Mesenchymal stem cell (in vitro differentiated cells and primary cell): Measurements from ENCODE around the gene CAVIN1.

Source experiments
- DNase-seq: peaks from one replicate; pipeline ENCODE4 v3.0.0-alpha.2; 2013
- H2AFZ ChIP-seq: one replicate; pipeline ENCODE4 v1.6.1; 2013; ENCODE audit warnings: low read depth, mild to moderate bottlenecking, control low read depth, inconsistent platforms, low read length, moderate library complexity
- H2AK5ac ChIP-seq: 2 replicates; pipeline ENCODE4 v1.6.1; 2013; ENCODE audit warnings: low read length, moderate library complexity, mild to moderate bottlenecking, inconsistent platforms; ENCODE audit not compliant: severe bottlenecking
- H2BK120ac ChIP-seq: one replicate; pipeline ENCODE4 v1.6.1; 2013; ENCODE audit warnings: low read depth, mild to moderate bottlenecking, inconsistent platforms, low read length, moderate library complexity
- H2BK12ac ChIP-seq, 2 experiments: one replicate each; pipeline ENCODE4 v1.6.1; 2013; ENCODE audit warnings: inconsistent platforms in 2 of 2, low read length in 2 of 2, mild to moderate bottlenecking in 2 of 2, moderate library complexity in 2 of 2, control low read depth in 1 of 2
- H2BK15ac ChIP-seq: one replicate; pipeline ENCODE4 v1.6.1; 2013; ENCODE audit warnings: mild to moderate bottlenecking, low read depth, inconsistent platforms; ENCODE audit not compliant: poor library complexity, severe bottlenecking
- H2BK5ac ChIP-seq: 2 replicates; pipeline ENCODE4 v1.6.1; 2013; ENCODE audit warnings: low read depth, mild to moderate bottlenecking, low read length, control low read depth, inconsistent platforms; ENCODE audit not compliant: poor library complexity, severe bottlenecking
- H3K14ac ChIP-seq, 2 experiments: one replicate each; pipeline ENCODE4 v1.6.1; 2013; ENCODE audit warnings: inconsistent platforms in 2 of 2, low read length in 2 of 2, control low read depth in 1 of 2, mild to moderate bottlenecking in 1 of 2, moderate library complexity in 1 of 2
- H3K18ac ChIP-seq, 2 experiments: one replicate each; pipeline ENCODE4 v1.6.1; 2013; ENCODE audit warnings: inconsistent platforms in 2 of 2, low read length in 2 of 2, control low read depth in 1 of 2, low read depth in 1 of 2, mild to moderate bottlenecking in 1 of 2
- H3K23ac ChIP-seq, 2 experiments: one replicate each; pipeline ENCODE4 v1.6.1; 2013; ENCODE audit warnings: inconsistent platforms in 2 of 2, low read length in 2 of 2, mild to moderate bottlenecking in 2 of 2, moderate library complexity in 2 of 2, control low read depth in 1 of 2
- H3K27ac ChIP-seq: 2 replicates; pipeline ENCODE4 v1.5.1; 2013; ENCODE audit warnings: mild to moderate bottlenecking, moderate library complexity, low read length, control low read depth, inconsistent platforms; ENCODE audit not compliant: poor library complexity, severe bottlenecking
- H3K27me3 ChIP-seq, 2 experiments: 2 replicates each; pipeline versions ENCODE4 v1.6.1 to v1.7.0; 2013; ENCODE audit warnings: low read length in 2 of 2, mild to moderate bottlenecking in 2 of 2, moderate library complexity in 2 of 2, control low read depth in 1 of 2, inconsistent platforms in 1 of 2; ENCODE audit not compliant: control insufficient read depth in 1 of 2, insufficient read depth in 1 of 2
- H3K36me3 ChIP-seq, 2 experiments: 2 replicates each; pipeline versions ENCODE4 v1.6.1 to v1.7.0; 2013; ENCODE audit warnings: low read length in 2 of 2, control low read depth in 1 of 2, inconsistent platforms in 1 of 2, low read depth in 1 of 2, mild to moderate bottlenecking in 1 of 2; ENCODE audit not compliant: insufficient read depth in 2 of 2, control insufficient read depth in 1 of 2
- H3K4ac ChIP-seq, 2 experiments: one replicate each; pipeline ENCODE4 v1.6.1; 2013; ENCODE audit warnings: inconsistent platforms in 2 of 2, low read length in 2 of 2, mild to moderate bottlenecking in 2 of 2, moderate library complexity in 2 of 2, control low read depth in 1 of 2, low read depth in 1 of 2
- H3K4me1 ChIP-seq: 2 replicates; pipeline ENCODE4 v1.6.1; 2013; ENCODE audit warnings: low read depth, low read length, control low read depth; ENCODE audit not compliant: control insufficient read depth, insufficient read depth
- H3K4me2 ChIP-seq: 2 replicates; pipeline ENCODE4 v1.6.1; 2013; ENCODE audit warnings: low read length, mild to moderate bottlenecking, inconsistent platforms; ENCODE audit not compliant: poor library complexity, severe bottlenecking
- H3K4me3 ChIP-seq, 2 experiments: 2 replicates each; pipeline versions ENCODE4 v1.5.1 to v1.7.0; 2013; ENCODE audit warnings: low read length in 2 of 2, mild to moderate bottlenecking in 2 of 2, control low read depth in 1 of 2, low read depth in 1 of 2; ENCODE audit not compliant: insufficient read depth in 1 of 2
- H3K79me1 ChIP-seq: replicated peaks from 2 replicates; pipeline ENCODE4 v1.6.1; 2013; ENCODE audit warnings: mild to moderate bottlenecking, control low read depth, low read length, inconsistent platforms; ENCODE audit not compliant: poor library complexity, severe bottlenecking
- H3K9ac ChIP-seq: 2 replicates; pipeline ENCODE4 v1.7.0; 2013; ENCODE audit warnings: mild to moderate bottlenecking, low read length, moderate library complexity
- H3K9me3 ChIP-seq: 2 replicates; pipeline ENCODE4 v1.7.0; 2013; ENCODE audit warnings: mild to moderate bottlenecking, low read length; ENCODE audit not compliant: control insufficient read depth
- H4K8ac ChIP-seq: one replicate; pipeline ENCODE4 v1.6.1; 2013; ENCODE audit warnings: inconsistent platforms, mild to moderate bottlenecking, low read length, moderate library complexity
- H4K91ac ChIP-seq: one replicate; pipeline ENCODE4 v1.6.1; 2013; ENCODE audit warnings: mild to moderate bottlenecking, low read length, inconsistent platforms
- WGBS: methylation state at CpG from one replicate; pipeline ENCODE4 v1.1.7; 2013; ENCODE audit warnings: mixed read lengths; 5-methylcytosine and 5-hydroxymethylcytosine counted together

Gene CAVIN1

DNA sequence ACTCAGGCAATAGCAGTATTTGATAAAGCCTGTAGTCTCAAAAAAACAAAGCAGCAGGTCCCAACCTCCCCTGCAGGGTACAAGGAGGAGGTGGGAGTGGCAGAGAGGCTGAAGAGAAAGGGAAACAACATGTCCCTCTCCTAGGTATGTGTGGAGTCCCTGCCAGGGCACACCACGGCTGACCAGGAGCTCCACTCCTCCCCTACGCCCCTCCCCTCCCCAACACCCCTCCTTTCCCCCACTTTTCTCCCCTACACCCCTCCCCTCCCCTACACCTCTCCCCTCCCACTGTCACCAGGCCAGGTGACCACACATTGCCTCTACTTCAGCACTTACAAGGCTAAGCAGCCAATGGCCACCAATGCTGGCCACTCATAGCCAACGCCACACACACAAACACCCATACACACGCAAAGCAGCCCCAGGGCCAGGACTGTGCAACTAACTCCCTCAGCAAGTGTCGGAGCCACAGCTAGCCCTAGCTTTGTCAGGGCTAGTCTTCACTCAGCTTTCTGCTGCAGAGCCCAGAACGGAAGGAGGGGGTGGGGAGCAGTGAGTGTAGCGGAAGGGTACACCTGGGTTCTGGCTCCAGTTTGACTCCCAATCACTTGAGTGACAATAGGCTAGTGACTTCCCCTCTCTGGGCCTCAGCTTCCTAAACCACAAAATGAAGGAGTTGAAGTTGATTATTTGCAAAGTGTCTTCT, 8.2 kb downstream of the CAVIN1 start:
- WGBS: 86% methylated on average over 7 of the region's 7 CpGs
- Histone ChIP-seq H2AK5ac (peak overlapping the region; percentile 50), H3K9me3 (no peaks in the 10 kb centered on the region)

DNA sequence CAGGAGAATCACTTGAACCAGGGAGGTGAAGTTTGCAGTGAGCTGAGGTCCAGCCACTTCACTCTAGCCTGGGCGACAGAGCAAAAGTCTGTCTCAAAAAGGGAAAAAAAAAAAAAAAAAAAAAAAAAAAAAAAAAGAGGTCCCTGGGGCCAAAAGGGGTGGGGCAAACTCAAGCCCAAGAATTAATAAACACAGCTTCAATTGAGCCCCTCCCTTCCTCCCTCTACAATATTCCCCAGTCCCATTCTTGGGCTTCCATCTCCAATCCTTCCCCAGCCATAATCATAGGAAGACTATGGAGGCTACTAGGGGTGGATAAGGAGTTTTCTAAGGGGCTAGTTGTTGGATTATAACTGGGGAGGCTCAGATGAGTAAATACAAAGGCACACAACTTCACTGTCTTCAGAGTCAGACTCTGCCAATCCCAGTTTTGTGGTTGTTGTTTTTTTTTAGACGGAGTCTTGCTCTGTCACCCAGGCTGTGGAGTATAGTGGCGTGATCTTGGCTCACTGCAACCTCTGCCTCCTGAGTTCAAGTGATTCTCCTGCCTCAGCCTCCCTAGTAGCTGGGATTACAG, 9.5 kb downstream of the CAVIN1 start:
- Histone ChIP-seq H2BK120ac (no peak overlapping the region), H3K9me3 (no peaks in the 10 kb centered on the region), H3K36me3 (peaks cover 13 to 24% of the 10 kb centered on the region in 2 experiments), H3K27ac (no peak overlapping the region), H2BK5ac (no peak overlapping the region), H3K14ac (no peak overlapping the region), H2AK5ac (no peak overlapping the region), H3K9ac (peak overlapping the region; percentile 22), H2BK12ac (no peak overlapping the region), H4K8ac (no peak overlapping the region), H3K4me1 (peaks cover 25% of the 10 kb centered on the region), H3K4ac (no peak overlapping the region), H3K79me1 (peaks cover 4% of the 10 kb centered on the region), H3K23ac (no peak overlapping the region), H2BK15ac (no peak overlapping the region), H2AFZ (no peak overlapping the region), H3K4me3 (no peak overlapping the region), H3K4me2 (no peak overlapping the region), H4K91ac (no peak overlapping the region), H3K18ac (no peak overlapping the region), H3K27me3 (no peaks in the 10 kb centered on the region)
- no peak for DNase-seq
- WGBS: 100% methylated on average over 2 of the region's 3 CpGs

More for the DNA sequence above, 8.2 kb downstream of the CAVIN1 start:
- H2AFZ ChIP-seq: no peak overlapping the region
- no peak overlapping the region for H2BK120ac ChIP-seq
- no peak overlapping the region for H3K4me2 ChIP-seq
- H2BK15ac ChIP-seq: no peak overlapping the region
- H4K91ac ChIP-seq: no peak overlapping the region
- H3K4me1 ChIP-seq: peaks cover 22% of the 10 kb centered on the region
- H3K36me3 ChIP-seq: peaks cover 16 to 21% of the 10 kb centered on the region in 2 experiments
- H3K18ac ChIP-seq: peak overlapping the region in 1 of 2 experiments; percentile 63
- H2BK5ac ChIP-seq: no peak overlapping the region
- no peak overlapping the region for H3K4ac ChIP-seq
- no peak for DNase-seq
- H3K4me3 ChIP-seq: no peak overlapping the region
- H3K79me1 ChIP-seq: peaks cover 4% of the 10 kb centered on the region
- peak overlapping the region; percentile 5 for H3K27ac ChIP-seq
- H3K27me3 ChIP-seq: no peaks in the 10 kb centered on the region
- no peak overlapping the region for H4K8ac ChIP-seq
- peak overlapping the region in 1 of 2 experiments; percentile 87 for H3K23ac ChIP-seq
- H2BK12ac ChIP-seq: peak overlapping the region in 1 of 2 experiments; percentile 66
- peak overlapping the region; percentile 1 for H3K9ac ChIP-seq
- peak overlapping the region in 1 of 2 experiments; percentile 57 for H3K14ac ChIP-seq

DNA sequence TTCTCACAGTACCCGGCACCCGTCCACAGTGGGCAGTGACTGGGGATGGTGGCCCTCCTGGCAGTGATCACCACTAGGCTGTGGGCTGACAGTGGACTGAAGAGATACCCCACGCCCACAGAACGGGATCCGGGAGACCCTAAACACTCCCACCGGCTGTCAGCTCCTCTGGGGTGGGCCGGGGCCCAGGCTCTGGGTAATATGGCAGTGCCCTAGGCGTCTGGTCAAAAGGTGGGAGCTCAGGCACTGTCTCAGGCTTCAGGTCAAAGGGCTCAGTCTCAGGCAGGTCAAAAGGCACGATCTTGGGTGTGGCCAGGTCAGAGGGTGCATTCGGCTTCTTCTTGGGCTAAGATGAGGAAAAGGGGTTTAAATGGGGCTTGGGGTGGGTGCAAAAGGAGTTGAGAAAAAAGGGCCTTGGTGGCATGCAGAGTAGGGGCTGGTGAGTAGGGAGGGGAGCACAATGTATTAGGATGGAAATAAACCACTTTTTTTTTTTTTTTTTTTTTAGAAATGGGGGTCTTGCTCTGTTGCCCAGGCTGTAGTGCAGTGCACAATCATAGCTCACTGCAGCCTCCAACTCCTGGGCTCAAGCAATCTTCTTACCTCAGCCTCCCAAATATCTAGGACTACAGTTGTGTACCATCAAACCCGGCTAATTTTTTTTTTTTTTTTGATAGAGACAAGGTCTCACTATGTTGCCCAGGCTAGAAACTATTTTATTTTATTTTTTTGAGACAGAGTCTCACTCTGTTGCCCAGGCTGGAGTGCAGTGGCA, 11.0 kb downstream of the CAVIN1 start:
- Histone ChIP-seq H3K18ac (no peak overlapping the region), H3K27ac (no peak overlapping the region), H3K79me1 (peaks cover 5% of the 10 kb centered on the region), H4K91ac (peak overlapping the region; percentile 18), H2BK12ac (peak overlapping the region; percentile 5 to 68), H3K9ac (peak overlapping the region; percentile 61), H2BK120ac (no peak overlapping the region), H3K27me3 (no peaks in the 10 kb centered on the region), H3K4ac (no peak overlapping the region), H2BK5ac (no peak overlapping the region), H4K8ac (no peak overlapping the region), H2AFZ (no peak overlapping the region), H3K4me3 (peak overlapping the region in 1 of 2 experiments; percentile 52), H2AK5ac (no peak overlapping the region), H3K23ac (no peak overlapping the region), H3K4me2 (no peak overlapping the region), H3K9me3 (no peaks in the 10 kb centered on the region), H3K36me3 (peaks cover 6 to 24% of the 10 kb centered on the region in 2 experiments), H3K4me1 (peaks cover 32% of the 10 kb centered on the region), H2BK15ac (no peak overlapping the region), H3K14ac (no peak overlapping the region)
- 98% methylated on average over 10 of the region's 11 CpGs for WGBS
- no peak for DNase-seq

DNA sequence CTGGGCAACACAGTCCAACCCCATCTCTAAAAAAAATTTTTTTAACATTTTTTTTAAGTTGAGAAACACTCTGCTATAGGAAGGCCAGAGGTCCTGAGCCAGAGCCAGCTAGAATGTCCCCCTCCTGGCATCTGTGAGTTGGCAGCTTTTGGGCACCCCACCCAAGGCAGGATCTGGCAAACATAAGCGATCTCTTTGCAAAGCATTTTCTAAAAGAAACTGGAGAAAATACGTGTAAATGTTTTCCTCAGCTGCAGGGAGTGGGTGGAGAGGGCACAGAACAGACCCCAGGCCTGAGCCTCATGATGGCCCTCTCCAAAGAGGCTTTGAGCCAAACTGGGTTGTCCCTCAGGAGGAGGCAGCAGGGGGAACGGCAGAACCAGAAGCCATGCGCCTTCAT, 11.7 kb downstream of the CAVIN1 start:
- Histone ChIP-seq H3K23ac (no peak overlapping the region), H2BK12ac (no peak overlapping the region), H3K4me2 (no peak overlapping the region), H2BK120ac (no peak overlapping the region), H3K4me3 (peak overlapping the region in 1 of 2 experiments; percentile 52), H2AFZ (no peak overlapping the region), H3K36me3 (peaks cover 6 to 20% of the 10 kb centered on the region in 2 experiments), H3K27ac (no peak overlapping the region), H3K4me1 (peaks cover 32% of the 10 kb centered on the region), H2BK15ac (no peak overlapping the region), H3K18ac (peak overlapping the region in 1 of 2 experiments; percentile 37), H3K27me3 (no peaks in the 10 kb centered on the region), H2BK5ac (no peak overlapping the region), H3K14ac (no peak overlapping the region), H3K9me3 (no peaks in the 10 kb centered on the region), H4K8ac (peak overlapping the region; percentile 55), H3K9ac (peak overlapping the region; percentile 61), H3K79me1 (peaks cover 5% of the 10 kb centered on the region), H4K91ac (no peak overlapping the region), H3K4ac (no peak overlapping the region), H2AK5ac (peak overlapping the region; percentile 15)
- no peak for DNase-seq
- WGBS: 94% methylated on average over 3 of the region's 4 CpGs
